Measurements from ENCODE around the gene GRIK2.

Gene GRIK2

GRCh38 chr6:101400326-101401135 lies 7.0 kb downstream of the GRIK2 start:
- TF ChIP-seq CTCF (IDR thresholded peaks at IDR 0.05; ENCODE audit: insufficient read depth, low read depth, low read length, missing control alignments) = no peak
- H3K4me3 ChIP-seq (ENCODE audit: low read depth, low read length) = no peak overlapping the region
- DNase-seq (ENCODE audit: low read depth) = no peak

- no peak for DNase-seq (ENCODE audit: low read depth)
- H3K4me3 ChIP-seq (ENCODE audit: low read depth, low read length) = no peak overlapping the region
- no peak for TF ChIP-seq CTCF (IDR thresholded peaks at IDR 0.05; ENCODE audit: insufficient read depth, low read depth, low read length, missing control alignments)
These were observed 7.7 kb downstream of the GRIK2 start for GRCh38 chr6:101401171-101401570.

- no peak for TF ChIP-seq CTCF (IDR thresholded peaks at IDR 0.05; ENCODE audit: insufficient read depth, low read depth, low read length, missing control alignments)
- H3K4me3 ChIP-seq (ENCODE audit: low read depth, low read length) = no peak overlapping the region
- no peak for DNase-seq (ENCODE audit: low read depth)
These were observed 8.5 kb downstream of the GRIK2 start for GRCh38 chr6:101401792-101402621.

GRCh38 chr6:101402622-101403031 lies 9.1 kb downstream of the GRIK2 start:
- DNase-seq (ENCODE audit: low read depth) = no peak
- no peak for TF ChIP-seq CTCF (IDR thresholded peaks at IDR 0.05; ENCODE audit: insufficient read depth, low read depth, low read length, missing control alignments)
- H3K4me3 ChIP-seq (ENCODE audit: low read depth, low read length) = no peak overlapping the region

- H3K4me3 ChIP-seq (ENCODE audit: low read depth, low read length) = no peak overlapping the region
- no peak for TF ChIP-seq CTCF (IDR thresholded peaks at IDR 0.05; ENCODE audit: insufficient read depth, low read depth, low read length, missing control alignments)
These were observed 9.9 kb downstream of the GRIK2 start for GRCh38 chr6:101403216-101403945.

GRCh38 chr6:101404775-101405174 lies 11.3 kb downstream of the GRIK2 start:
- DNase-seq (ENCODE audit: low read depth) = no peak
- no peak overlapping the region for H3K4me3 ChIP-seq (ENCODE audit: low read depth, low read length)
- TF ChIP-seq CTCF (IDR thresholded peaks at IDR 0.05; ENCODE audit: insufficient read depth, low read depth, low read length, missing control alignments) = no peak

More at GRCh38 chr6:101403216-101403945, 9.9 kb downstream of the GRIK2 start:
- no peak for DNase-seq (ENCODE audit: low read depth)
